HG03097 (cell line): Measurements from ENCODE around the gene HOXA13.

Experiments
- ATAC-seq: cut with Tn5 transposase; IDR thresholded peaks from one replicate; pipeline ENCODE4 v1.9.1; 2021; ENCODE audit not compliant: unreplicated experiment, low FRiP score

Gene HOXA13

GRCh38 chr7:27199849-27200760, at the start of gene HOXA13:
Gene HOXA13, minus strand, starts transcription at chr7:27200091. Its CDS starts 14 bp downstream, at chr7:27200077.
- ATAC-seq: no peak

GRCh38 chr7:27248911-27249723, 49.2 kb upstream of the HOXA13 start:
- no peak for ATAC-seq

- no peak for ATAC-seq
Measured at GRCh38 chr7:27248427-27248806, 48.5 kb upstream of the HOXA13 start.

GRCh38 chr7:27247452-27248426, 47.8 kb upstream of the HOXA13 start:
- no peak for ATAC-seq

- ATAC-seq: no peak
Measured at GRCh38 chr7:27247000-27247399, 47.1 kb upstream of the HOXA13 start.

- ATAC-seq: no peak
Measured at GRCh38 chr7:27245798-27246691, 46.2 kb upstream of the HOXA13 start.

GRCh38 chr7:27245124-27245797, 45.4 kb upstream of the HOXA13 start:
- no peak for ATAC-seq

- no peak for ATAC-seq
Measured at GRCh38 chr7:27244488-27245123, 44.7 kb upstream of the HOXA13 start.

GRCh38 chr7:27243340-27244163, 43.7 kb upstream of the HOXA13 start:
- ATAC-seq: no peak

GRCh38 chr7:27242555-27243339, 42.9 kb upstream of the HOXA13 start, which contains the start of gene EVX1:
Gene EVX1, plus strand, starts transcription at chr7:27242802. Its CDS starts 229 bp downstream, at chr7:27243031.
- ATAC-seq: no peak

GRCh38 chr7:27242154-27242553, 42.3 kb upstream of the HOXA13 start:
- no peak for ATAC-seq

GRCh38 chr7:27241189-27242056, 41.5 kb upstream of the HOXA13 start:
- no peak for ATAC-seq

- no peak for ATAC-seq
Measured at GRCh38 chr7:27240015-27240731, 40.3 kb upstream of the HOXA13 start.

GRCh38 chr7:27239387-27240014, 39.6 kb upstream of the HOXA13 start:
- no peak for ATAC-seq

GRCh38 chr7:27238979-27239386, 39.1 kb upstream of the HOXA13 start:
- ATAC-seq: no peak
